ENCODE data around the gene COL11A2. TPM values are rescaled to one million over a fixed set of nuclear protein-coding genes. Genes with fewer than 3 reads are reported as not detected.
"Not testable (repeated sequence)": the region's sequence is repeated elsewhere in the genome, so short reads cannot be mapped to it uniquely, and the experiment has no call there.

Gene COL11A2
- total and polyA plus RNA-seq, 4 experiments from 2014 or later, result 0.40 to 1.6 (median 0.87) TPM

DNA sequence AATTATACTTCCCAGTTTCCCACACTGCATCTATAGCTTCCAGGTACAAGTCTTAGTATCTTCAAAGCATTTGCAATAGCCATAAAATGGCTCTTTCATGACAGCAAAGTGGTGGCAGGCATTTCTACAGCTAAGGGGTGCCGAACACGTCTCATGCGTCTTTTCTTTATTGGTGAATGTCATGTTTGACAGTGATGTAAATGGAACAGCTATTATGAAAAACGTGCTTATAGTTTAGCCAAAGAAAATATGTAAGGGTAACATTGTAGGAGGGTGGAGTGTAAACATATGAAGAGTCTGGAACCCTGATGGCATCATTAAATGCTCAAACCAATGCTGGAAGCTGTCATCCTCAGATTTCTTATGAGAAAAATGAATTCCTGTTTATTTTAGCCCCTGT is 37.9 kb downstream of the COL11A2 start:
- Mint-ChIP-seq H3K36me3 (peaks cover 4 to 6% of the 10 kb centered on the region in 2 donors), H3K4me1 (no peaks in the 10 kb centered on the region), H3K4me3 (no peak overlapping the region), H3K27me3 (peaks cover 15 to 19% of the 10 kb centered on the region in 2 donors), H3K9me3 (peaks cover 0 to 28% (median 12%) of the 10 kb centered on the region in 8 donors), H3K27ac (peak overlapping the region in 1 of 7 donors; percentile 72)
- Histone ChIP-seq H3K4me3 (ENCODE audit: low read length in 2 of 2) (no peak overlapping the region), H3K36me3 (ENCODE audit: insufficient read depth, low read length) (no peaks in the 10 kb centered on the region), H3K9me3 (ENCODE audit: control insufficient read depth in 1 of 2, low read length in 2 of 2) (no peaks in the 10 kb centered on the region), H3K4me1 (ENCODE audit: insufficient read depth, low read length) (no peaks in the 10 kb centered on the region), H3K27me3 (ENCODE audit: insufficient read depth, low read length) (no peaks in the 10 kb centered on the region), H3K27ac (ENCODE audit: low read depth, low read length) (no peak overlapping the region)
- CTCF ChIA-PET (ENCODE audit: partially characterized antibody), result interaction anchor here (1.0 to 1.5 kb wide), 4 partner anchors 15 to 94 kb away, joined by 3 to 8 read pairs (median 3); no protein-coding TSS in a partner anchor
- intact Hi-C loops (cut with micrococcal nuclease), result no loop called here
- POLR2A ChIA-PET (ENCODE audit: partially characterized antibody), result no interaction called here
- no peak for DNase-seq

- no peaks in the 10 kb centered on the region for H3K4me1 ChIP-seq (ENCODE audit: insufficient read depth, low read length)
- Mint-ChIP-seq H3K36me3 (peaks cover 4 to 6% of the 10 kb centered on the region in 2 donors), H3K27me3 (peaks cover 21 to 27% of the 10 kb centered on the region in 2 donors), H3K4me1 (peaks cover 0 to 2% (median 0%) of the 10 kb centered on the region in 4 donors), H3K4me3 (no peak overlapping the region), H3K27ac (no peak overlapping the region), H3K9me3 (peaks cover 0 to 28% (median 12%) of the 10 kb centered on the region in 8 donors)
- intact Hi-C loops (cut with micrococcal nuclease), result no loop called here
- H3K4me3 ChIP-seq (ENCODE audit: low read length in 2 of 2), result no peak overlapping the region
- no peaks in the 10 kb centered on the region for H3K9me3 ChIP-seq (ENCODE audit: control insufficient read depth in 1 of 2, low read length in 2 of 2)
- no peaks in the 10 kb centered on the region for H3K27me3 ChIP-seq (ENCODE audit: insufficient read depth, low read length)
- POLR2A ChIA-PET (ENCODE audit: partially characterized antibody), result no interaction called here
- CTCF ChIA-PET (ENCODE audit: partially characterized antibody), result interaction anchor here (0.6 to 7.8 kb wide), 6 partner anchors 9 to 987 kb away, joined by 3 to 39 read pairs (median 16); no protein-coding TSS in a partner anchor
- H3K36me3 ChIP-seq (ENCODE audit: insufficient read depth, low read length), result no peaks in the 10 kb centered on the region
- no peak for DNase-seq
- H3K27ac ChIP-seq (ENCODE audit: low read depth, low read length), result no peak overlapping the region
These were observed 41.2 kb downstream of the COL11A2 start for GRCh38 chr6:33151050-33151449.

DNA sequence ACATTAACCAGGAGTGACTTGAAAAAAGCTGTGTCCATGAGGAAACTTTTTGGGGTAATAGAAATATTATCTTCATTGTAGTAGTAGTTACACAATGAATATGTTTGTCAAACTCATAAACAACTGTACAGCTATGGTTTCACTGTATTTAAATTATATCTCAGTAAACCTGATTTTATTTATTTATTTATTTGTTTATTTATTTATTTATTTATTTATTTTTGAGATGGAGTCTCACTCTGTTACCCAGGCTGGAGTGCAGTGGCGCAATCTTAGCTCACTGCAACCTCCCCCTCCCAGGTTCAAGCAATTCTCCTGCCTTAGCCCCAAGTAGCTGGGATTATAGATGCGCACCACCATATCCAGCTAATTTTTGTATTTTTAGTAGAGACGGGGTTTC is 41.7 kb downstream of the COL11A2 start:
- H3K4me1 ChIP-seq (ENCODE audit: insufficient read depth, low read length); H3K36me3 Mint-ChIP-seq; H3K27me3 ChIP-seq (ENCODE audit: insufficient read depth, low read length); H3K4me1 Mint-ChIP-seq; H3K27ac Mint-ChIP-seq; intact Hi-C loops (cut with micrococcal nuclease); H3K36me3 ChIP-seq (ENCODE audit: insufficient read depth, low read length); H3K27ac ChIP-seq (ENCODE audit: low read depth, low read length); H3K9me3 ChIP-seq (ENCODE audit: control insufficient read depth in 1 of 2, low read length in 2 of 2); H3K4me3 ChIP-seq (ENCODE audit: low read length in 2 of 2); POLR2A ChIA-PET (ENCODE audit: partially characterized antibody); H3K4me3 Mint-ChIP-seq; DNase-seq: not testable (repeated sequence)
- H3K27me3 Mint-ChIP-seq, result peaks cover 21 to 27% of the 10 kb centered on the region in 2 donors
- peaks cover 0 to 28% (median 12%) of the 10 kb centered on the region in 8 donors for H3K9me3 Mint-ChIP-seq
- CTCF ChIA-PET (ENCODE audit: partially characterized antibody), result interaction anchor here (0.6 to 7.8 kb wide), 8 partner anchors 9 to 987 kb away, joined by 3 to 39 read pairs (median 11); no protein-coding TSS in a partner anchor

DNA sequence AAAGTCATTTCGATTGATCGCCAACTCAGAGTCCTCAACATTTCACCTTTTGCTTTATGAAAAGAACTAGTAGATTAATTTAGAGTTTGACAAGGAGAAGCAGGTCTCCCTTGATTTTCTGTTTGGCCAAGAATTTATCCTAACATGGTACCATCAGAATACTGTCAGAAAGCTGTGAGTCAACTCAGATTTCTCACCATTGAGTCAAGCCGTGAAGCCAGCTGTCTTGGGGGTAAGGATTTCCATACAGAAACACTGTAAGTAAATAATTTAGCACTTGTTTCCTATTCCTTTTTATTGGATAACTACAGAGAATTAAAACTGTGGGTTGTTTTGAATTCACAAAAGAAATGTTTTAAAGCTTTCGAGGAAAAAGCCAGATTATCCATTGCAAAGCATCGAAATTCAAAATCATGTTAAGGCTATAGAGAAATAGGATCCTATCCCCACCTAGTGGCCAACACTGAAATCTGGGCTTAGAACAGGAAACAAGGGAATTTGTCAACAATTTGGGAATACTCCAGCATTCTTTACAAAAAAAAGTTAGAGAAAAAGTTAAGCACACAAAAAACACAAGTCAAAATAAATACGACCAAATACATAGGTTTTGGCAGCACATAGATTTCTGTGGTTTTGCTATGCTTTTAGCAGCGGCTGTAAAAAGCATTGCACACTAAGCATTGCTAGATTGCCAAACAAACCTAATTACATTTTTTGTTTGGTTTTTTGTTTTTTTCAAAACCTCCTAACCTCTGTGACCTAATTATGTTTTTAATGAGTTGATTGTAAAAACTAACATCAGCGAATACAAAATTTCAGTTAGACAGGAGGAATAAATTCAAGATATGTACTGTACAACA is 44.2 kb downstream of the COL11A2 start:
- H3K36me3 Mint-ChIP-seq, result peaks cover 4 to 6% of the 10 kb centered on the region in 2 donors
- intact Hi-C loops (cut with micrococcal nuclease), result loop anchor here (1.0 kb wide), 1 partner anchor 134 kb away; no protein-coding TSS in a partner anchor
- no peak overlapping the region for H3K4me3 Mint-ChIP-seq
- Histone ChIP-seq H3K4me1 (ENCODE audit: insufficient read depth, low read length) (no peaks in the 10 kb centered on the region), H3K27ac (ENCODE audit: low read depth, low read length) (no peak overlapping the region), H3K4me3 (ENCODE audit: low read length in 2 of 2) (no peak overlapping the region), H3K9me3 (ENCODE audit: control insufficient read depth in 1 of 2, low read length in 2 of 2) (no peaks in the 10 kb centered on the region), H3K27me3 (ENCODE audit: insufficient read depth, low read length) (no peaks in the 10 kb centered on the region), H3K36me3 (ENCODE audit: insufficient read depth, low read length) (no peaks in the 10 kb centered on the region)
- ChIA-PET CTCF (ENCODE audit: partially characterized antibody) (interaction anchor here (0.5 to 7.8 kb wide), 14 partner anchors 9 to 163 kb away, joined by 3 to 39 read pairs (median 4); no protein-coding TSS in a partner anchor), POLR2A (ENCODE audit: partially characterized antibody) (no interaction called here)
- H3K9me3 Mint-ChIP-seq, result peaks cover 0 to 23% (median 12%) of the 10 kb centered on the region in 8 donors
- no peak overlapping the region for H3K27ac Mint-ChIP-seq
- H3K27me3 Mint-ChIP-seq, result peaks cover 21 to 26% of the 10 kb centered on the region in 2 donors
- DNase-seq, result peak in 2 of 5 donors; percentile 11 to 29
- H3K4me1 Mint-ChIP-seq, result peaks cover 0 to 2% (median 0%) of the 10 kb centered on the region in 4 donors

DNA sequence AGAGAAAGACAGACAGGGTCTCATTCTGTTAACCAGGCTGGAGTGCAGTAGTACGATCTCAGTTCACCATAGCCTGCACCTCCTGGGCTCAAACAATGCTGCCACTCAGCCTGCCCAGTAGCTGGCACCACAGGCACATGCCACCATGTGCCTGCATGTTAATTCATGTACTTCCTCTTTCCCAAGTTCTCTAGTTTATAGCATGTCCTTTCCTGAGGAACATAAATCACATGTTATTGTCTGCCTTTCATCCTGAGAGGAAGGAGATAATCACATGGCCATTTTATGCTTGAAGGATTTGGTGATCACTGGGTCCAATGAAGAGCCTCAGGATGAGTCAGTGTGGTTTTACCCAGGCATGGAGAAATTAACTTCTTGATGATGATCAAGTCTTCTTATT is 47.9 kb downstream of the COL11A2 start:
- H3K4me1 ChIP-seq (ENCODE audit: insufficient read depth, low read length), result no peaks in the 10 kb centered on the region
- DNase-seq, result no peak
- H3K9me3 Mint-ChIP-seq, result peaks cover 0 to 3% (median 0%) of the 10 kb centered on the region in 8 donors
- peaks cover 30 to 41% of the 10 kb centered on the region in 2 donors for H3K27me3 Mint-ChIP-seq
- no peaks in the 10 kb centered on the region for H3K36me3 ChIP-seq (ENCODE audit: insufficient read depth, low read length)
- H3K4me3 ChIP-seq (ENCODE audit: low read length in 2 of 2), result no peak overlapping the region
- ChIA-PET POLR2A (ENCODE audit: partially characterized antibody) (no interaction called here), CTCF (ENCODE audit: partially characterized antibody) (interaction anchor here (7.8 kb wide), 1 partner anchor 24 kb away, joined by 39 read pairs; no protein-coding TSS in a partner anchor)
- no peaks in the 10 kb centered on the region for H3K36me3 Mint-ChIP-seq
- intact Hi-C loops (cut with micrococcal nuclease), result no loop called here
- H3K9me3 ChIP-seq (ENCODE audit: control insufficient read depth in 1 of 2, low read length in 2 of 2), result no peaks in the 10 kb centered on the region
- no peak overlapping the region for H3K4me3 Mint-ChIP-seq
- peaks cover 0 to 4% (median 0%) of the 10 kb centered on the region in 4 donors for H3K4me1 Mint-ChIP-seq
- no peak overlapping the region for H3K27ac ChIP-seq (ENCODE audit: low read depth, low read length)
- no peak overlapping the region for H3K27ac Mint-ChIP-seq
- H3K27me3 ChIP-seq (ENCODE audit: insufficient read depth, low read length), result peaks cover 8% of the 10 kb centered on the region

DNA sequence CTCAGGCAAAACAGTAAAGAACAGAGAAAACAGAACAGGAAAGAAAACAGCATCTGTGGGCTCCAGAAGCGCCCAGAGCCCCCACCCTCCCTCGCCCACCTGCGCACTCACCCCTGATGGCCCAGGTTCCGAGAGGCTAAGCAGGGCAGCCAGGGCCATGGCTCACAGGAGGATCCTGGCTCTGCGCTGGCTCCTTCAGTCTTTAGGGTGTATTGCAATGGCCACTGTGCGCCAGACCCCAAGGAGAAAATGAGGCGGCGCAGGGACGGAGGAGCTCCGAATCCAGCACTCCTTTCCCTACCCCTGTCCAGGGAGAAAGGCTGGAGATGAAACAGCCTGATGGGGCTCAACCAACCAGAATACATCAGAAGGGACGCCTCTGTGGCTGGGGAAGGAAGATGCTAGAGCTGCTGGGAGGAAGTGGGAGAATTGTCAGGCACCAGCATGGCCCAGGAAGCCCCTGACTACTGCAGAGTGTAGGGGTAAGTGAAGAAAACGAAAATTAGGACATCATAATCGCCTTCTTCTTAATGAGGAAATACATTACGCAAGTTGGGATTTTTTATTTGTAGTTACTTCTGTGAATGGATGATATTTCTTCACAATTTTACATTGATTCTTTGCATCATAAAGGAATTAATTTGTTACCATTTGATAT is 49.0 kb downstream of the COL11A2 start:
- peaks cover 29 to 40% of the 10 kb centered on the region in 2 donors for H3K27me3 Mint-ChIP-seq
- no peaks in the 10 kb centered on the region for H3K36me3 Mint-ChIP-seq
- Histone ChIP-seq H3K27ac (ENCODE audit: low read depth, low read length) (no peak overlapping the region), H3K36me3 (ENCODE audit: insufficient read depth, low read length) (no peaks in the 10 kb centered on the region), H3K4me1 (ENCODE audit: insufficient read depth, low read length) (no peaks in the 10 kb centered on the region), H3K9me3 (ENCODE audit: control insufficient read depth in 1 of 2, low read length in 2 of 2) (no peaks in the 10 kb centered on the region), H3K4me3 (ENCODE audit: low read length in 2 of 2) (no peak overlapping the region), H3K27me3 (ENCODE audit: insufficient read depth, low read length) (peaks cover 9% of the 10 kb centered on the region)
- H3K4me3 Mint-ChIP-seq, result no peak overlapping the region
- ChIA-PET CTCF (ENCODE audit: partially characterized antibody) (no interaction called here), POLR2A (ENCODE audit: partially characterized antibody) (no interaction called here)
- H3K4me1 Mint-ChIP-seq, result peaks cover 0 to 4% (median 0%) of the 10 kb centered on the region in 4 donors
- H3K27ac Mint-ChIP-seq, result no peak overlapping the region
- intact Hi-C loops (cut with micrococcal nuclease), result no loop called here
- no peak for DNase-seq
- peaks cover 0 to 3% (median 0%) of the 10 kb centered on the region in 8 donors for H3K9me3 Mint-ChIP-seq

- peaks cover 26 to 35% of the 10 kb centered on the region in 2 donors for H3K27me3 Mint-ChIP-seq
- intact Hi-C loops (cut with micrococcal nuclease), result no loop called here
- Histone ChIP-seq H3K9me3 (ENCODE audit: control insufficient read depth in 1 of 2, low read length in 2 of 2) (no peaks in the 10 kb centered on the region), H3K36me3 (ENCODE audit: insufficient read depth, low read length) (no peaks in the 10 kb centered on the region), H3K27ac (ENCODE audit: low read depth, low read length) (no peak overlapping the region), H3K4me1 (ENCODE audit: insufficient read depth, low read length) (no peaks in the 10 kb centered on the region), H3K4me3 (ENCODE audit: low read length in 2 of 2) (no peak overlapping the region), H3K27me3 (ENCODE audit: insufficient read depth, low read length) (peaks cover 9% of the 10 kb centered on the region)
- POLR2A ChIA-PET (ENCODE audit: partially characterized antibody), result no interaction called here
- H3K27ac Mint-ChIP-seq, result no peak overlapping the region
- CTCF ChIA-PET (ENCODE audit: partially characterized antibody), result no interaction called here
- H3K4me1 Mint-ChIP-seq, result peaks cover 0 to 2% (median 0%) of the 10 kb centered on the region in 4 donors
- no peak overlapping the region for H3K4me3 Mint-ChIP-seq
- no peaks in the 10 kb centered on the region for H3K36me3 Mint-ChIP-seq
- H3K9me3 Mint-ChIP-seq, result peaks cover 0 to 3% (median 0%) of the 10 kb centered on the region in 8 donors
- DNase-seq, result no peak
These were observed 49.7 kb downstream of the COL11A2 start for GRCh38 chr6:33142501-33143070.
